Midbrain (tissue), 1 donor: ENCODE measurements around the gene GLS.
A peak's percentile ranks its signal among the peaks of the same experiment; 100 is the strongest.

Source experiments
- DNase-seq: peaks from one replicate; lab custom pipeline; 2025; lab: John Stamatoyannopoulos, UW

GLS gene

DNA sequence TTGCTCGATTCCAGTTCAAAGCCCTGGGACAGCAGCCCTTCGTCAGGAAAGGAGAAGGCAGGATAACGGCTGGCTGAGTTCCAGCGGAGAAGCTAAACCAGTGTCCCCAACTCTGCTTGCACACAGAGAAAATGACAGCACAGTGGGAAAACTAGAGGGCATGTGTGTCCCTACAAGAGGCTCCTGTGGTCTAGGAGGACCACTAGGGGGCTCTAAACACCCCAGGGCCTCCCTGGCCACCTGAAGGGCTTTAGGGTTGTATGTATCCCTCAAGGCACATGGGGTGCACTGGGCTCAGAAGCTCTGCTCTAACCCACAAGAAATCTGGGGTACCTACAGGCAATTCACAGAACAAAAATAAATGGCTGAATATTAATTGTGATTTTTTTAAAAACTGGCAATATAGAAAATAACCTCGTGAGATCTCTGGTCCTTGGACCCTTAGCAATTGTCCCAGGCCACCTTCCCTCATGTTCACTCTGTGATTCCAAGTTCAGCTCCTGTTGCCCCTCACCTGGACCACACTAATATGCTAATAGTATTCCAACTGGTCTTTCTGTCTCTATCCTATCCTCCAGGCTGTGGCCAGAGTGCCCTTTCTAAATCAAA lies 115.8 kb downstream of the GLS start:
- no peak for DNase-seq

DNA sequence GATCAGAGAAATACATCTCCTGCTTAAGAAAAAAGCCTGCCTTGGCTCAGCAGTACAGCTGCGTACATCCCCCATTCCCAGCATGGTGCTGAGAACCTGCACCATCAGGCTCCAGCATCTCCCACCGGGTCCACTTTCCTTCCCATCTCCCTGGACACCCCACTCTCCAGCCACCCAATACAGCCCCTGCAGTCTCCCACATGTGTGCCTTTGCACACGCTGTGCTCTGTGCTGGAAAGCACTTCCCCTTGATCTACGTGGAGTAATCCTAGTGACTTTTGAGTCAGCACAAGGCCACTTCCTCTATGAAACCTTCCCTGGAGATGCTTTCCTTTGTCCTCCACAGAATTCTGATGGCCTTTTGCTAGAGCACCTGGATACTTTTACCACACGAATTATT lies 116.3 kb downstream of the GLS start:
- no peak for DNase-seq

DNA sequence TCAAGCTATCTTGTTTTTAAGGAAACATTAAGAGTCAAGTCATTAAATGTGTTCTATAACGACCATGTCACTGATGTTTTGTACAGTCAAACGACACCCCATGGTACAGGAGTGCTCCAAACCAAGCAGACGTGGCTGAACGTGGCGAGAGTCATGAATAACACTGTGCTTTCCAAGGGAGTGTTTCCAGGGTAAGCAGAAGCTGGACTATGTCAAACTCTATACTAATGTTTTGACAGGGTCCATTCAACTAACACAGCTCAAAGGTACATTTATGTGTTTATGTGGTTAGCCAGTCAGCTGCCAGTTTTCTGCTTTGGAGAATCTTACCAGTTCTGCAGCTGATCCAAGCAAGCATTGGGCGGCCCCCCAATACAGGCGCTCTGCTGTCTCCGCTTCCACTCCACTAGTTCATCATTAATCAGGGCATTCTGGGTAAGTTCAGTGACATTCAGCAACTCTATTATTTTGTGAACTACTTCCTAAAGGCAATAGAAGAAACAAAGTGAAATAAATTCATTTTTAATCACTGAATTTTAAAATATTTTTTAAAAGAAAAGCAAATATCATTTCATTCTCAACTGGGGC lies 117.0 kb downstream of the GLS start:
- DNase-seq, result no peak

DNA sequence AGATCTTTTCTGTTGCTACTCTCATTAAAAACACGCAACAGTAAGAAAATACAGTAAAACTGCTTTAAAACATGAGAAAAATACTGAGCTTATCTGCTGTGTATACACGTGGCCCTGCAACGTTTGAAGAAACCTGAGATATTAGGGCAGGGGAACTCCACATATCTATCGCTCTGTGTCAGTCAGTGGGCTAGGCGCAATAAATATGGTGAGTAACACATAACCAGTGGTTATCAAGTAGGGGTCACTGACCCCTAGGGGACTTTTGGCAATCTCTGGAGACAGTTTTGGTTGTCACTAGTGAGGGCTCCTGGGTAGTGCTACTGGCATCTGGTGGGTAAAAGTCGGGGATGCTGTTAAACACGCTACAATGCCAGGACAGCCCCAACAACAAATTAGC lies 118.4 kb downstream of the GLS start:
- no peak for DNase-seq

DNA sequence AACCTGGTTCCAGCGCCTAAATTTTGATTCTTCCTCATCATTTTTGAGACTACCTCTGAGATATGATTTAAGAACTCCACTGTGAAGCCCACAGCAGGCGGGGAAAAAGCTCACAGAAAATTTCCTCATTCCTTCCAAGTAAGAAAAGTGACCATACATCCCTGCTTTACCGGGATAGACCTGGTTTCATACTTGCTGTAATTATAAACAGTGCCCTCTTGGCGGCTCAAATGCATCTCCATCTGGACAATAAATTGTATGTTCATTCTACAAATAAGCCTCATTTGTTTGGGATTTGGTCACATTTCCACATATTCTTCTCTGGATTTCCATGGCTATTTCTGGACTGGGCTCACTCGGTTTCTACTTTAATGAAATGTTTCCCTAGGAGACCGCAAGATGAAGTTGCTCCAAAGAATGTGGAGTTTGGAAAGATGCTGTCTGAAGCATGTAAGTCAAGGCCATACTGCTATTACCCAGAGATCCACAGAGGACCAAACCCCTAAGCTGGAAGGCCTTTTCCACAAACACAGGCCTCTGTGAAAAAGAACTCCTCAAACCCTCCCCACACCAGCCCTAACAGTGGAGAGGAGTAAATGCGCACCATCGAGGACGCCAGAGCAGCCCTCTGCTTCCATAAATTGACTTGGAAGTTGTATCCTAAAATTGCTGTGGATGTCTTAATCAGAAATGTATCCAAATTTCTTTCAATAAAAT lies 119.5 kb downstream of the GLS start:
- no peak for DNase-seq

DNA sequence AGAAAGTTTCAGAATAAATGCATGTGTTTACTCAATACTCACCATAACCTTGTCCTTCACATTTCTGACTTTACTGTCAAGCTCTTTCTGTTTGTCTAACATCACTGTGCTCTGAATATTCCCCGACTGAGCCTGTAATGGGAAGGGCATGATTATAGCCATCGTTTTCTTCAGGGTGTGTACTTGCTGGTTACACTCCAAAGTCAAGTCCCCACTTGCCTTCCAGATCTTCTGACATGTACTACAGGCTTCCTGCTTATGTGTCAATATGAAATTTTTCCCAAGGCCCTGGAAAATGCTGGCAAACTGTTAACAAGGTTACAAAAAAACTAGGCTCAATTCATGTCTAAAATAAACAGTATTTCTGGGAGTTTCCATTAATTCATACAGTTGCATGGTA lies 120.4 kb downstream of the GLS start:
- DNase-seq, result no peak

DNA sequence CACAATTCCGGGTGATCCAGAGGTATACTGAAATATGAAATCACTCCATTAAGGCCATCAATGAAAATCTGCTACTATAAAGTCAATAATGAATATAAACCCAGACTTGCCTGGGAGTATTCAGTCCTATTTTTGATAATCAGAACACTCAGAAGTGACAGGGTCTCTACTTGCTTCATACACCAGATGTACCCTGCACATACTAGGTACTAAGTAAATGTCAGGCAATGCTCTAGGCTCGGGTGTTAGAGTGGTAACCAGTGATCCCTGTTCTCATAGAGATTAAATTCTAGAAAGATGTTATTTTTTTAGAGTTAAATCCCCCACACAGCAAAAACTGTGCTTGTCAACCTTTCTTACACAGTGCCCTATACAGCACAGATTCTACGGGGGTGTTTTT lies 121.0 kb downstream of the GLS start:
- no peak for DNase-seq

DNA sequence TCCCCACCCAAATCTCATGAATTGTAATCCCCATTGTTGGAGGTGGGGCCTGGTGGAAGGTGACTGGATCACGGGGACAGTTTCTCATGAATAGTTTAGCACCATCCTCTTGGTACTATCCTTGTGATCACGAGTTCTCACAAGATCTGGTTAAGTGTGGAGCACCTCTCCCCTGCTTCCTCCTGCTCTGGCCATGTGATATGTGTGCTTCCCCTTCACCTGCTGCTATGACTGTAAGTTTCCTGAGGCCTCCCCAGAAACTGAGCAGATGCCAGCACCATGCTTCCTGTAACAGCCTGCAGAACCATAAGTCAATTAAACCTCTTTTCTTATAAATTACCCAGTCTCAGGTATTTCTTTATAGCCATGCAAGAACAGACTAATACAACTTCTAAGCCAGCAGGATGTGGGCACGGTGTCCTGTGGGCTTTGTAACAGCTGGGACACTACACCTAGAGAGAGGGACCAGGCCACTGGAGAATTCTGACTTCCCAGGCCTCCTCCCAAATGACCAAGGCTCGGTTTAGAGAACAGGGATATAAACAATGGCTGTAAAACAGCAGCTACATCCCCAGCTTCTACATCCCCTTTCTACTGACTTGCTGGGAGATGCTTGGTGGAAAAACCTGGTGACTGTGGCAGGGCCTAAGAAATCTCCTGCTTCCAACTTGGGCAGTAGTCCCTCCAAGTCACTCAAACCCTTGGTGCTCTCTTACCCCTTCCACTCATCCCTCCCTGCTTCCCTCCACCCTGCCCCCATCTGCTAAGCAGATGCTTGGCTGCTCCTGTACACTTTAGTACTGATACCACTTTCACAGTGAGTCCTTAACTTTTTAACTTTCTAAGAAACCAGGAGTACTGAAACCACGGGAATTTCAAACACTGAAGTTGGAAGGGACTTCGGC lies 123.0 kb downstream of the GLS start:
- no peak for DNase-seq

DNA sequence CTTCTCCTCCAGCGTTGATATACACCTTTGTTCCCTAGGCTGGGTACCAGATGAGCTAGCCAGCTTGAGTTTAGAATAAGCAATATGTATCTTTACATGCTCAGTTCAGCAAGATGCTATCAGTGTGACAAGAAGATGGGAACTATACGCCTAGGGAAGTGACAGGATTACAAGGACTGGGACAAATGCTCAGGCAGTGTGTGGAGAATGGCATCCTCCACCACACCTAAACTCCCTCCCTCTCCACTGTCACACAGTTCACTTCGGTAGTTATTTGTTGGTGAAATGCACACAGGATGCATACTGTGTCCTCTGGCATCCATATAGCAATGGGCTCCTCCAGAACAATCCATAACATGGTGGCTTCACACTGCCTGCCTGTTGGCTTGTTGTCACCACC lies 125.7 kb downstream of the GLS start:
- DNase-seq, result no peak

DNA sequence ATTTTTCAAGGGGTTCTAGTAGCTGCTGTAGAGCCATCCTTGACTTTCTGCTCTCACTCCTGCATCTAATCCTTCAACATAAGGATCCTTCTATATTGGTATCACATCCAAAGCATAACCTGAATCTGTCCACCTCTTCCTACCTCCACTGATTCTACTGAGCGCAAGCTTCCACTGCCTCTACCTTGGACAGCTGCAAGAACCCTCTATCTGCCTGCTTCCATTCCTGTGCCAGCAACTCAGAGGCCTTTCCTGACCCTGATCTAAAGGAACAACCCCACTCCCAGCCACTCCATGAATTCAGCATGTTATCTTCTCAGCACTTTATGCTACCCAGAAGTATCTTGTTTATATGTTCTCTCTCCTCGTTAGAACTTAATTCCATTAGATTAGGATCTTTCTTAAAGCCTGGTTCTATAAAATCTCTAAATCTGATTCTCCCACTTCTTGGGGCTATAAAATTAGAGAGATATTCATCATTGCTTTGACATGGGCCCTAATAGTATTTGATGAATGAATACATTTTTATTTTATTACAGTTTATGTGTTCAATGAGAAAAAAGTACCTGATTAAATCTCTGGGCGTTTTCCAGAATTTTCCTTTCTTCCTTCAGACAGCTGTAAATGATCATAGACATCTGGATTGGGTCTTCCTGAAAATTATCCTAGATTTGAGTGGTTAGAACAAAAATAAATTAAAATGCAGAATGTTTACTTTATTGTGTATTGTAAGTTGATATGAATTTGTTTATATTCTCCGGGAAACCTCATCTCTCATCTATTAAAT lies 126.6 kb downstream of the GLS start:
- no peak for DNase-seq

DNA sequence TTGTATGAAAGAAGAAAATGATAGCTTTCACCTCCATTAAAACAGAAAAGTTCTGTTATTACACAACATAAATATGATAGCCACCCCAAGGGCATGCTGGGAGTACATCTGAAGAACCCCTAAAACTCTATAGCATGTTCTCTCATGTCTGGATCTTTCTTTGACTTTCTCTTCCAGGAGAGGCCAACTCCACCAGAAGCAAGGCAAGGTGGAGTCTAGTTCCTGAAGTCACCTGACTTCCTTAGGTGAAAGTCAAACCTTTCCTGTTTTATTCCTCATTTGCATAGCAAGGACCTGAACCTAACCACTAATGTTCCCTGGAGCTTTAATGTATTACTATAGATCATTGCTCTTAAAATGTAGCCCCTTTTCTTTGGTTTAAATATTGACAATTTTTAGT lies 127.7 kb downstream of the GLS start:
- DNase-seq, result no peak

DNA sequence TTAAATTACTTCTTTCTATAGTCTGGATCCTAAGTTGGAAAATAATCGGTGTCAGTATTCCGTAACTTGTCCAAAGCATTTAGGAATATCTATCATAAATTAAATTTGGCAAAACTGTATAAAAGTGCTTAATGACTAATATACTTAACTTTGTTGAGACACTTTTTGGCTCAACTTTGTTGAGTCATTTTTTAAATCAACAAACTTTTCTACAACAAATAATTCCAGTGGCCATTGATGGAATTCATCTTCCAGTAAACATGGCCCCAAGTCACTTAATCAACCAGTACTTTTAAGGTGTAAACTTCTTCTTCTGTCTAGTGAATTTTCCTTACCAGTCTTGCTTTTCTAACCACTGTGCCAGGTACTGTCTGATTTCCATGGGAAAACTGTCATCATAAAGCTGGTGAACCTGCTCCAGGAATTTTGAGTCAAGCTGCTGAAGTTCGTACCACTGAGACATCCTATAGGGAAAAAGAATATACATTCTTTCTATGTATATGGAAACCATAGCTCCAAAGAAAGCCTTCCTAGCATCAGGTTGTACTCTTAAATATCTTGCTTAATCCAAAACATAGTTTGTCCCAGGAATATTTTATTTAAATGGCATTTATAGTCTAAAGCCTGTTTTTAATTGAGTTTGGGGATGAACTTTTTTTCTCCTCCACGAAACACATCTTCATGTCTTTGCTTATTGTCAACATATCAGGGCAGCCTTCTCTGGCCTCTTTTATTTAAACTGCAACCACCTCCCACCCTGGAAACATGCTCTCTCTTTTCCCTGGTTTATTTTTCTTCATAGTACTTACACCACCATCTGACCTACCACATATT lies 129.1 kb downstream of the GLS start:
- DNase-seq, result no peak

DNA sequence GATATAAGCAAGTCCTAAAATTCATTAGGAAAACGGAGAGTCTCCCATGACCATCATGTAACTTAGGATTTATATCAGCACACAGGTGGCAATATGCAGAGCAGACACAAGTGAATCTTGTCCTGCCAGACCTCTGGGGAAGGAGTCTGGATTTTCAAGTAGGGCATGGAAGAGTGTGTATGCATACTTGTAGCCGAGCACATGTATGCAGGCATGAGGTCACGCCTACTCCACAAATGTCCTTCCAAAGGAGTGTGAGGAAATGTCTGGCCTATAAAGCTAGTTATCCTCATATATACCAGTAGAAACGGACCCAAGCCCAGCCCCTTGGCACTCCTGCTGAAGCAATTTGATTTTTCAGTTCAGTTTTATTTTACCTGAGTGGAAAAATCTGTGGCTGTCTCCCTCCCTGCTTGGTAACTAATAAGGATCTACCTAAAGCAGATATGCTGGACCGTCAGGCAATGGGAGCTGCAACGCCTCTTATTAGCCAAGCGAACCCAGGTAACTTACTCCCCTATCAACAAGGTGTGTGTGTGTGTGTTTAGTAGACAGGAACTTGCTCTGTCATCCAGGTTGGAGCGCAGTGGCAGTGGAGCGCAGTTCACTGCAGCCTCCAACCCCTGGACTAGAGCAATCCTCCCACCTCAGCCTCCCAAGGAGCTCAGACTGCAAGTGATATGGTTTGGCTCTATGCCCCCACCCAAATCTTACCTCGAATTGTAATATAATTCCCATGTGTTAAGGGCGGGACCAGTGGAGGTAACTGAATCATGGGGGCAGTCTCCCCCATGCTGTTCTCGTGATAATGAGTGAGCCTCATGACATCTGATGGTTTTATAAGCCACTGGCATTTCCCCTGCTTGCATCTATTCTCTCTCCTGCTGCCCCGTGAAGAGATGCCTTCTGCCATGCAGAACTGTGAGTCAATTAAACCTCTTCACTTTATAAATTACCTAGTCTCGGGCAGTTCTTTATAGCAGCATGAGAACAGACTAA lies 130.6 kb downstream of the GLS start:
- DNase-seq, result no peak

DNA sequence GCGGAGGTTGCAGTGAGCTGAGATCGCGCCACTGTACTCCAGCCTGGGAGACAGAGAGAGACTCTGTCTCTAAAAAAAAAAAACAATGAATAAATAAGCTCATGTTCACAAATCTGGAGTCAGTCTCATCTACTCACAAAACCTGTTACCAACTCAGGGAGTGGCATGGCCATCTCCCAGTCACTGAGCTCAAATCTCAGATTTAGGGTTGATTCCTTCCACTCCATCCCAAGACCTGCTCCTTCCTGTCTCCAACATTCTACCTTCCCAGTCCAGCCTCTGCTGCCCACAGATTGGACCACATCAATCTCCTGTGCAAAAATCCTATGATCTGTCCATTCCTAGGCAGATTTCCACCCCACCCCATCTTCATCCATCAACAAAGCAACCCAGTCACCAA lies 131.7 kb downstream of the GLS start:
- no peak for DNase-seq

DNA sequence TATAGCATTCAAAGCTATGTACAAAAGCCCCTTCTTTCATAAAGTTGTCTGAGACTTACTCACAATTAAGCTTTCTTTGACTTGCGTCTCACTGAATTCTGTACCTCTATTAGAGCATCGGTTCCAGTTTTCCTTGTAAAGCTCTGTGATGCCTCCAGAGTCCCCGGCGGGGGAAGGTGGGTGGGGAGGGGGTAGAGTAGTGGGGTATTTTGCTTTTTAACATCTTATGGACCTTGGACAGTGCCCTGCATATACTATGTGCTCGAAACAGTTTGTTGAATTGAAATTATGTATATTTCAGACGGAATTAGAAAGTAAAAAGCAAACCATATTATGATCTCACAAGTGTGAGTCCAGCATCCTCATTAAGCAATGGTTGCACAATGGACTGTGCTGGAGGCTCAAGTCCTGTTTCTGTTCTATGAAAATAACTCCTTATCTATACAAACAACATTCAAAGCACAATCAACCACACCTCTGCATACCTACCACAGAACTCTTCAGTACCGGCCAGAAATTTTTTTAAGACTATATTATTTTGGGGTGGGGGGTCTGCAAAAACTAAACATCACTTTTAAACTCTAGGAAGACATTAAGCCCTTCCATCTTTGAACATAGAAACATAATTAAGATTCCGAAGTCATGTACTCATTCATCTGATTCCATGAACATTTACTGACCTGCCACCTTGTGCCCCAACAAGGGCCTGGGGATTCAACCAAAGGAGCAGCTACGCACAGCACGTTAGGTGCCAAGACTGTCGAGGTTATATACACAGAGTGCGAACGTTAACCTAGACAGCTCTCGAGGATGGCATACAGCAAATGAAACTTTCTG lies 132.4 kb downstream of the GLS start:
- peak; percentile 4 for DNase-seq

DNA sequence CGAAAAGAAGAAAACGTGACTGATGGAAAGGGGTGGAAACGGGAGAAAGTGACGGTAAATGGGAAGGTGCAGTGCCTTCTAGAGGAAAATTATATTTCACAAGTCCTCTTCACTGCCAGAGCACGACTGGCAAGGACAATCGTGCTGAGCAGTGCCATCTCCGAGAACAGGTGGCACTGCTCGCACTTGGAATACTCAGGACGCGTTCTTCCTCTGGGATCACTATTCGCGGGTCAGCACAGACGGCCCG lies 133.0 kb downstream of the GLS start:
- peak; percentile 58 for DNase-seq

DNA sequence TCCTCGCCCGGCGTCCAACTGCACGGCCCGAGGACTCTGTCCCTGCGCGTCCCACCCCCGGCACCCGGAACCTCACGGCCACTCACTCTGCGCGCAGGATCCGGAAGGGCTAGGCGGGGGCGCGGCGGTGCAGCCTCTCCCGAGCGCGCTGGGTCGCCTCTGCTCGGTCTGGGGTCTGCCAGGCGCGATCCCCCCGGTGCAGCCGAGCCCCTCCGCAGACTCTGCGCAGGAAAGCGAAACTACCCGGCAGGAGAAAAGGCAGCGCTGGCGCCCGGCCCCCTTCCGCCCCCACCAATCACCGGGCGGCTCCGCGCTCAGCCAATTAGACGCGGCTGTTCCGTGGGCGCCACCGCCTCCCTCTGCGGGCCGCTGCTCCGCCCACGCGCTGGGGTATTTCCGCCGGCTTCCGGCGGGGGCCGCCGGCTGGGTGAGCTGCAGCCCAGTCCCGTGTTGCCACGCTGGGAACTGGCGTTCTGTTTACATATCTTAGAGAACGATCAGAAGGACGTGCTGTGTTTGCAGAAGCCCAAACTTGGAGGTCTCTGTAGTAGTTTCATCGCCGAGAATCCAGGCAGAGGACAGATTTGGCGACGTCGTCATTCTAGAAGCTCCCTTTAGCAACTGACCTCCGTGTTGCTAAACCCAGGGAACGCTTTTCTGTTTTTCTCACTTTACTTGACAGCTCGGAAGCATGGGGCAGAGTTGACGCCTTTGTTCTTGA lies 133.5 kb downstream of the GLS start, which contains the start of gene STAT1:
STAT1 (minus strand) TSS at position 240 of the 721 bp plus-strand sequence. CDS start 4,168 bp downstream, outside the sequence.
- peak; percentile 95 for DNase-seq

DNA sequence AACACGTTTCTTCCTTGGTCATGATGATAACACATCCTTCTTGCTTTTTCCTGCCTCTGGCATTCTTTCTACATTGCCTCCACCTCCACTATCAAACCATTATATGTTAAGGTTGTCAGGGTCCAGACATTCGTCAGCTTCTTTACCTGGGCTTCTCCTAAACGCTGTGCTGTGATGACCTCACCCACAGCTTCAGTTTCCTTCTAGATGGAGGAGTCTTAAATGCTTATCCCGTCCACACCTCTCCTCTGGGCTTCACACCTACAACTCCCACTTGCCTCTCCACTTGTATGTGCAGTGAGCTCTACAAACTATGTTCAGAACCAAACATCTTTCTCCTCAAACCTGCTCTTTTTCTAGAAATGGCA lies 134.0 kb downstream of the GLS start:
- no peak for DNase-seq
